OCI-LY1 (cell line): ENCODE measurements around the gene CKAP2L.

Source experiments
- H2AFZ ChIP-seq: fragments of 200-600 bp; sonication (generic), shearing (Covaris generic); 2 replicates; pipeline ENCODE4 v1.6.0; 2014; ENCODE audit warnings: antibody characterized with exemption, mild to moderate bottlenecking, low read length
- H3F3A ChIP-seq: fragments of 200-600 bp; sonication (generic), shearing (Covaris generic); 2 replicates; pipeline ENCODE4 v1.6.0; 2014; ENCODE audit warnings: mild to moderate bottlenecking, antibody characterized with exemption, low read length, moderate library complexity; ENCODE audit not compliant: insufficient read depth
- H3K27ac ChIP-seq: fragments of 200-600 bp; sonication (generic); 2 replicates; pipeline ENCODE4 v1.5.1; 2014; ENCODE audit warnings: low read length, mixed run types, mild to moderate bottlenecking, low read depth; ENCODE audit not compliant: poor library complexity, severe bottlenecking
- H3K27me3 ChIP-seq: fragments of 200-600 bp; sonication (generic); 2 replicates; pipeline ENCODE4 v1.6.0; 2014; ENCODE audit warnings: antibody characterized with exemption, mild to moderate bottlenecking, low read length, moderate library complexity; ENCODE audit not compliant: insufficient read depth
- H3K36me3 ChIP-seq: fragments of 200-600 bp; sonication (generic); 2 replicates; pipeline ENCODE4 v1.6.1; 2014; ENCODE audit warnings: mild to moderate bottlenecking, antibody characterized with exemption, low read length, moderate library complexity, mixed read lengths; ENCODE audit not compliant: insufficient read depth
- H3K4me1 ChIP-seq: fragments of 200-600 bp; sonication (generic); 2 replicates; pipeline ENCODE4 v1.5.1; 2014; ENCODE audit warnings: mild to moderate bottlenecking, low read length, moderate library complexity; ENCODE audit not compliant: insufficient read depth, severe bottlenecking
- H3K4me2 ChIP-seq: fragments of 200-600 bp; sonication (generic), shearing (Covaris generic); 2 replicates; pipeline ENCODE4 v1.6.1; 2014; ENCODE audit warnings: low read length
- H3K4me3 ChIP-seq: fragments of 200-600 bp; sonication (generic); 2 replicates; pipeline ENCODE4 v1.5.1; 2014; ENCODE audit warnings: low read length, low read depth, mild to moderate bottlenecking, mixed read lengths; ENCODE audit not compliant: poor library complexity, severe bottlenecking
- H3K79me2 ChIP-seq: fragments of 200-600 bp; shearing (Covaris generic); 2 replicates; pipeline ENCODE4 v1.6.1; 2016; ENCODE audit warnings: mixed run types, low read length, mixed read lengths; ENCODE audit not compliant: insufficient read depth
- H3K9ac ChIP-seq: fragments of 200-600 bp; sonication (generic), shearing (Covaris generic); 2 replicates; pipeline ENCODE4 v1.6.1; 2014; ENCODE audit warnings: mild to moderate bottlenecking, low read length, mixed read lengths
- H3K9me2 ChIP-seq: fragments of 200-600 bp; sonication (generic), shearing (Covaris generic); 2 replicates; pipeline ENCODE4 v1.6.1; 2014; ENCODE audit warnings: low read depth, mild to moderate bottlenecking, low read length, mixed read lengths
- H3K9me3 ChIP-seq: fragments of 200-600 bp; shearing (Covaris generic); 2 replicates; pipeline ENCODE4 v1.6.1; 2014; ENCODE audit warnings: low read length, mixed read lengths
- H4K20me1 ChIP-seq: fragments of 200-600 bp; sonication (generic), shearing (Covaris generic); 2 replicates; pipeline ENCODE4 v1.6.0; 2016; ENCODE audit warnings: mild to moderate bottlenecking, low read length; ENCODE audit not compliant: insufficient read depth
- EZH2 ChIP-seq: fragments of 200-600 bp; sonication (generic), shearing (Covaris generic); IDR thresholded peaks from 2 replicates; pipeline ENCODE4 v1.8.0; 2017; ENCODE audit warnings: borderline replicate concordance, mixed run types, mild to moderate bottlenecking, antibody characterized with exemption, low read length, moderate library complexity, mixed read lengths
- TF ChIP-seq, protein P1 (sequence below): fragments of 200-600 bp; sonication (generic), shearing (Covaris generic); IDR thresholded peaks from 2 replicates; pipeline ENCODE4 v1.5.1; 2017; ENCODE audit warnings: mild to moderate bottlenecking, antibody characterized with exemption, low read length, moderate library complexity, mixed read lengths

Gene CKAP2L

GRCh38 chr2:112706170-112706664, 58.2 kb downstream of the CKAP2L start:
- TF ChIP-seq EZH2, result no peak
- TF ChIP-seq, protein P1, sequence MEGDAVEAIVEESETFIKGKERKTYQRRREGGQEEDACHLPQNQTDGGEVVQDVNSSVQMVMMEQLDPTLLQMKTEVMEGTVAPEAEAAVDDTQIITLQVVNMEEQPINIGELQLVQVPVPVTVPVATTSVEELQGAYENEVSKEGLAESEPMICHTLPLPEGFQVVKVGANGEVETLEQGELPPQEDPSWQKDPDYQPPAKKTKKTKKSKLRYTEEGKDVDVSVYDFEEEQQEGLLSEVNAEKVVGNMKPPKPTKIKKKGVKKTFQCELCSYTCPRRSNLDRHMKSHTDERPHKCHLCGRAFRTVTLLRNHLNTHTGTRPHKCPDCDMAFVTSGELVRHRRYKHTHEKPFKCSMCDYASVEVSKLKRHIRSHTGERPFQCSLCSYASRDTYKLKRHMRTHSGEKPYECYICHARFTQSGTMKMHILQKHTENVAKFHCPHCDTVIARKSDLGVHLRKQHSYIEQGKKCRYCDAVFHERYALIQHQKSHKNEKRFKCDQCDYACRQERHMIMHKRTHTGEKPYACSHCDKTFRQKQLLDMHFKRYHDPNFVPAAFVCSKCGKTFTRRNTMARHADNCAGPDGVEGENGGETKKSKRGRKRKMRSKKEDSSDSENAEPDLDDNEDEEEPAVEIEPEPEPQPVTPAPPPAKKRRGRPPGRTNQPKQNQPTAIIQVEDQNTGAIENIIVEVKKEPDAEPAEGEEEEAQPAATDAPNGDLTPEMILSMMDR, result no peak
- no peak overlapping the region for H3K4me3 ChIP-seq

GRCh38 chr2:112705575-112705974, 58.8 kb downstream of the CKAP2L start:
- TF ChIP-seq EZH2, result no peak
- TF ChIP-seq, protein P1, result no peak

More at GRCh38 chr2:112706170-112706664, 58.2 kb downstream of the CKAP2L start:
- Histone ChIP-seq H3K4me1 (peaks cover 7% of the 10 kb centered on the region), H3K36me3 (no peaks in the 10 kb centered on the region), H3K4me2 (no peak overlapping the region), H2AFZ (no peak overlapping the region), H3K79me2 (no peaks in the 10 kb centered on the region), H3F3A (no peaks in the 10 kb centered on the region), H4K20me1 (no peaks in the 10 kb centered on the region), H3K27me3 (peaks cover 4% of the 10 kb centered on the region; the same call in 1 of the 2 replicates), H3K27ac (no peak overlapping the region), H3K9me3 (no peaks in the 10 kb centered on the region), H3K9me2 (no peaks in the 10 kb centered on the region), H3K9ac (no peak overlapping the region)

GRCh38 chr2:112703684-112704083, 60.7 kb downstream of the CKAP2L start:
- Histone ChIP-seq H3K27ac (no peak overlapping the region), H3F3A (no peaks in the 10 kb centered on the region), H3K9me2 (no peaks in the 10 kb centered on the region), H4K20me1 (no peaks in the 10 kb centered on the region), H3K9me3 (no peaks in the 10 kb centered on the region), H3K4me1 (peaks cover 7% of the 10 kb centered on the region), H2AFZ (no peak overlapping the region), H3K79me2 (no peaks in the 10 kb centered on the region), H3K4me3 (no peak overlapping the region), H3K9ac (no peak overlapping the region), H3K36me3 (no peaks in the 10 kb centered on the region), H3K27me3 (no peaks in the 10 kb centered on the region), H3K4me2 (no peak overlapping the region)
- TF ChIP-seq, protein P1, result no peak
- no peak for TF ChIP-seq EZH2

More at GRCh38 chr2:112705575-112705974, 58.8 kb downstream of the CKAP2L start:
- Histone ChIP-seq H3K79me2 (no peaks in the 10 kb centered on the region), H3K4me2 (no peak overlapping the region), H3F3A (no peaks in the 10 kb centered on the region), H3K9me3 (no peaks in the 10 kb centered on the region), H3K9me2 (no peaks in the 10 kb centered on the region), H3K4me1 (peaks cover 7% of the 10 kb centered on the region), H3K27me3 (peaks cover 4% of the 10 kb centered on the region; the same call in 1 of the 2 replicates), H3K36me3 (no peaks in the 10 kb centered on the region), H2AFZ (no peak overlapping the region), H4K20me1 (no peaks in the 10 kb centered on the region), H3K27ac (no peak overlapping the region), H3K9ac (no peak overlapping the region), H3K4me3 (no peak overlapping the region)
